ENCODE results near the gene PLAAT2.
"Not testable (repeated sequence)": the region's sequence is repeated elsewhere in the genome, so short reads cannot be mapped to it uniquely, and the experiment has no call there.

PLAAT2 gene

DNA sequence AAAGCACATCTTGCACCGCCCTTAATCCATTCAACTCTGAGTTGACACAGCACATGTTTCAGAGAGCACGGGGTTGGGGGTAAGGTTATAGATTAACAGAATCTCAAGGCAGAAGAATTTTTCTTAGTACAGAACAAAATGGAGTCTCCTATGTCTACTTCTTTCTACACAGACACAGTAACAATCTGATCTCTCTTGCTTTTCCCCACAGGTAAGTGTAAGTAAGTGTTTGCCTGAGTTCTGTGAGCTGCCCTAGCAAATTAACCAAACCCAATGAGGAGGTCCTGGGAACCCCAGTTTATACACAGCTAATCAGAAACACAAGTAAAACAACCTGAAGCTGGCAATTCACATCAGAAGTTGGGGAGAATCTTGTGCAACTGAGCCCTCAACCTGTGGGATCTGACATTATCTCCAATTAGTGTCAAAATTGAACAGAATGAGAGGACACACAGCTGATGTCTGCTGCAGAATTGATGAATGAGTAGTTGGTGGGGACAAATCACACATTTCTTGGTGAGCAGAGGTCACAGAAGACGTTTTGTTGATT, 34.4 kb downstream of the PLAAT2 start:
- not testable (repeated sequence) for H3K4me1 ChIP-seq (ENCODE audit: insufficient read depth, low read length); H3K36me3 ChIP-seq (ENCODE audit: insufficient read depth, low read length); H3K4me3 ChIP-seq (ENCODE audit: low read depth in 1 of 2, low read length in 2 of 2); H3K9me3 ChIP-seq (ENCODE audit: low read length); H3K9ac ChIP-seq (ENCODE audit: low read length); H3K27ac ChIP-seq (ENCODE audit: low read depth, low read length); H3K27me3 ChIP-seq (ENCODE audit: control insufficient read depth in 1 of 2, insufficient read depth in 2 of 2, low read length in 2 of 2)

GRCh38 chr11:63528156-63528555, 35.0 kb downstream of the PLAAT2 start:
- not testable (repeated sequence) for H3K27me3 ChIP-seq (ENCODE audit: control insufficient read depth in 1 of 2, insufficient read depth in 2 of 2, low read length in 2 of 2); H3K4me1 ChIP-seq (ENCODE audit: insufficient read depth, low read length); H3K9ac ChIP-seq (ENCODE audit: low read length); H3K4me3 ChIP-seq (ENCODE audit: low read depth in 1 of 2, low read length in 2 of 2); H3K27ac ChIP-seq (ENCODE audit: low read depth, low read length); H3K9me3 ChIP-seq (ENCODE audit: low read length); H3K36me3 ChIP-seq (ENCODE audit: insufficient read depth, low read length)

DNA sequence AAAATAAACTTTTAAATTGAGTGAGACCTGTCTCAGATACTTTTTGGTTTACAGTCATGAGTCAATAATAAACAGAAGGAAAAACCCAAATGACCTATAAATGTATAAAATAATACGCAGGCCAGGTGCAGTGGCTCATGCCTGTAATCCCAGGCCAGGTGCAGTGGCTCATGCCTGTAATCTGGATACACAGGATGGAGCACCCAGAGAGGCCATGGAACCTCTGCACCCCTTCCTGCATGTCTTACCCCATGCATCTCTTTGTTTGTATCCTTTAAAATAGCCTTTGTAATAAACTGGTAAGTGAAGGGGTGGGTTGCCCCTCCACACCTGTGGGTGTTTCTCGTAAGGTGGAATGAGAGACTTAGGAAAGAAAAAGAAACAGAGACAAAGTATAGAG, 35.5 kb downstream of the PLAAT2 start:
- Histone ChIP-seq H3K36me3 (ENCODE audit: insufficient read depth, low read length) (no peaks in the 10 kb centered on the region), H3K9me3 (ENCODE audit: low read length) (no peaks in the 10 kb centered on the region), H3K27me3 (ENCODE audit: control insufficient read depth in 1 of 2, insufficient read depth in 2 of 2, low read length in 2 of 2) (no peaks in the 10 kb centered on the region), H3K4me1 (ENCODE audit: insufficient read depth, low read length) (no peaks in the 10 kb centered on the region), H3K27ac (ENCODE audit: low read depth, low read length) (no peak overlapping the region), H3K9ac (ENCODE audit: low read length) (no peak overlapping the region), H3K4me3 (ENCODE audit: low read depth in 1 of 2, low read length in 2 of 2) (no peak overlapping the region)

GRCh38 chr11:63523151-63523550, 40.0 kb downstream of the PLAAT2 start:
- no peaks in the 10 kb centered on the region for H3K4me1 ChIP-seq (ENCODE audit: insufficient read depth, low read length)
- no peaks in the 10 kb centered on the region for H3K36me3 ChIP-seq (ENCODE audit: insufficient read depth, low read length)
- no peak overlapping the region for H3K9ac ChIP-seq (ENCODE audit: low read length)
- H3K9me3 ChIP-seq (ENCODE audit: low read length): no peaks in the 10 kb centered on the region
- H3K27me3 ChIP-seq (ENCODE audit: control insufficient read depth in 1 of 2, insufficient read depth in 2 of 2, low read length in 2 of 2): no peaks in the 10 kb centered on the region
- H3K4me3 ChIP-seq (ENCODE audit: low read depth in 1 of 2, low read length in 2 of 2): no peak overlapping the region
- no peak overlapping the region for H3K27ac ChIP-seq (ENCODE audit: low read depth, low read length)

DNA sequence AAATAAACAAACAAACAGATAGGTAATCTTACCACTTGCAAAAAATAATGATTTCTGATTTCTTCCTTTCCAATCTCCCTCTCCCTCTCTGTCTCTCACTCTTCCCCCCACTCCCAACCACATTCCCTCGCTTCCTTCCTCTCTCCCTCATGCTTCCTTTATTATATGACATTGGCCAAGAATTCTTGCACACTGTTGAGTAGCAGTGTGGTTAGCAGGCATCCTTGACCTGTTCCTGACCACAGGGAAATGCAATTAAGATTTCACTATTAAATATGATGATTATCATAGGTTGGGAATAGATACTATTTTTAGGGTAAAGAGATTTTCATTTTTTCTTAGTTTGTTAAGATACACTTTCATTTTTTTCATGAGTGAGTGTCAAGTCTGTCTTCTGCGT, 41.3 kb downstream of the PLAAT2 start:
- Histone ChIP-seq H3K27me3 (ENCODE audit: control insufficient read depth in 1 of 2, insufficient read depth in 2 of 2, low read length in 2 of 2) (no peaks in the 10 kb centered on the region), H3K9ac (ENCODE audit: low read length) (no peak overlapping the region), H3K27ac (ENCODE audit: low read depth, low read length) (no peak overlapping the region), H3K36me3 (ENCODE audit: insufficient read depth, low read length) (no peaks in the 10 kb centered on the region), H3K4me1 (ENCODE audit: insufficient read depth, low read length) (no peaks in the 10 kb centered on the region), H3K4me3 (ENCODE audit: low read depth in 1 of 2, low read length in 2 of 2) (no peak overlapping the region), H3K9me3 (ENCODE audit: low read length) (no peaks in the 10 kb centered on the region)

GRCh38 chr11:63520606-63521170, 42.5 kb downstream of the PLAAT2 start:
- Histone ChIP-seq H3K27me3 (ENCODE audit: control insufficient read depth in 1 of 2, insufficient read depth in 2 of 2, low read length in 2 of 2) (no peaks in the 10 kb centered on the region), H3K4me1 (ENCODE audit: insufficient read depth, low read length) (no peaks in the 10 kb centered on the region), H3K27ac (ENCODE audit: low read depth, low read length) (no peak overlapping the region), H3K36me3 (ENCODE audit: insufficient read depth, low read length) (no peaks in the 10 kb centered on the region), H3K4me3 (ENCODE audit: low read depth in 1 of 2, low read length in 2 of 2) (no peak overlapping the region), H3K9me3 (ENCODE audit: low read length) (no peaks in the 10 kb centered on the region), H3K9ac (ENCODE audit: low read length) (no peak overlapping the region)

GRCh38 chr11:63518548-63518947, 44.6 kb downstream of the PLAAT2 start:
- H3K9ac ChIP-seq (ENCODE audit: low read length): no peak overlapping the region
- no peaks in the 10 kb centered on the region for H3K36me3 ChIP-seq (ENCODE audit: insufficient read depth, low read length)
- no peak overlapping the region for H3K27ac ChIP-seq (ENCODE audit: low read depth, low read length)
- no peaks in the 10 kb centered on the region for H3K4me1 ChIP-seq (ENCODE audit: insufficient read depth, low read length)
- no peak overlapping the region for H3K4me3 ChIP-seq (ENCODE audit: low read depth in 1 of 2, low read length in 2 of 2)
- H3K27me3 ChIP-seq (ENCODE audit: control insufficient read depth in 1 of 2, insufficient read depth in 2 of 2, low read length in 2 of 2): no peaks in the 10 kb centered on the region
- H3K9me3 ChIP-seq (ENCODE audit: low read length): no peaks in the 10 kb centered on the region

- no peak overlapping the region for H3K27ac ChIP-seq (ENCODE audit: low read depth, low read length)
- no peaks in the 10 kb centered on the region for H3K4me1 ChIP-seq (ENCODE audit: insufficient read depth, low read length)
- H3K27me3 ChIP-seq (ENCODE audit: control insufficient read depth in 1 of 2, insufficient read depth in 2 of 2, low read length in 2 of 2): no peaks in the 10 kb centered on the region
- no peak overlapping the region for H3K4me3 ChIP-seq (ENCODE audit: low read depth in 1 of 2, low read length in 2 of 2)
- no peak overlapping the region for H3K9ac ChIP-seq (ENCODE audit: low read length)
- H3K36me3 ChIP-seq (ENCODE audit: insufficient read depth, low read length): no peaks in the 10 kb centered on the region
- no peaks in the 10 kb centered on the region for H3K9me3 ChIP-seq (ENCODE audit: low read length)
These were observed 46.0 kb downstream of the PLAAT2 start for GRCh38 chr11:63517156-63517555.

DNA sequence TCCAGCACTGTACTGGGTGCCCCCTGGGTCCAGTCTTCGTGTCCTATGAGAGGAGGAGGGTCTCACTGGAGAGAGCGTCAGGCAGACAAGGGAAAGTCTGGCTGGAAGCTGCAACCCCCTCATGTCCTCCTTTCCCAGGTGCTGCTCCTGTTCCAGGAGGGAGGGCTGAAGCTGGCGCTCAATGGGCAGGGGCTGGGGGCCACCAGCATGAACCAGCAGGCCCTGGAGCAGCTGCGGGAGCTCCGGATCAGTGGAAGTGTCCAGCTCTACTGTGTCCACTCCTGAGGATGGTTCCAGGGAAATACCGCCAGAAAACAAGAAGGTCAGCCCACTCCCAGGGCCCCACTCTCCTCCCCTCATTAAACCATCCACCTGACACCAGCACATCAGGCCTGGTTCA, 47.1 kb downstream of the PLAAT2 start:
- Histone ChIP-seq H3K27ac (ENCODE audit: low read depth, low read length) (no peak overlapping the region), H3K27me3 (ENCODE audit: control insufficient read depth in 1 of 2, insufficient read depth in 2 of 2, low read length in 2 of 2) (no peaks in the 10 kb centered on the region), H3K4me1 (ENCODE audit: insufficient read depth, low read length) (no peaks in the 10 kb centered on the region), H3K9ac (ENCODE audit: low read length) (no peak overlapping the region), H3K36me3 (ENCODE audit: insufficient read depth, low read length) (no peaks in the 10 kb centered on the region), H3K4me3 (ENCODE audit: low read depth in 1 of 2, low read length in 2 of 2) (no peak overlapping the region), H3K9me3 (ENCODE audit: low read length) (no peaks in the 10 kb centered on the region)

DNA sequence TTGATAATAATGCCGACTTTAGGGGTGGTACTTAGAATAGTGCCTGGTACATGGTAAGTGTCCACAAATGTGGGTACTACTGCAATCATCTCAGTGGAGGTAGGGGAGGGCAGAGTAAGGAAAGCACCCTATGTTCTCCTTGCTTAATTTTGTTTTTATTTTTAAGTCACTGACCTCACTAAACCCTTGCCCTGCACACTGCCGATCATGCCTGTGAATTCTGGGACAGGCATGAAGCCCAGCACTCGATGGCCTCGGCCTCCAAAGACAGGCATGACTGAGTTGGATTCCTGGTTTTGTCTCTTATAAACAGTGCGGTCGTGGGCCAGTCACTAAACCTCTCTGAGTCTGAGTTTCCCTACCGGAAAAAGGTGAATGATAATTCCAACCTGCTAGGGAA, 50.4 kb downstream of the PLAAT2 start:
- Histone ChIP-seq H3K9me3 (ENCODE audit: low read length) (no peaks in the 10 kb centered on the region), H3K27me3 (ENCODE audit: control insufficient read depth in 1 of 2, insufficient read depth in 2 of 2, low read length in 2 of 2) (no peaks in the 10 kb centered on the region), H3K4me3 (ENCODE audit: low read depth in 1 of 2, low read length in 2 of 2) (no peak overlapping the region), H3K36me3 (ENCODE audit: insufficient read depth, low read length) (no peaks in the 10 kb centered on the region), H3K4me1 (ENCODE audit: insufficient read depth, low read length) (no peaks in the 10 kb centered on the region), H3K9ac (ENCODE audit: low read length) (no peak overlapping the region), H3K27ac (ENCODE audit: low read depth, low read length) (no peak overlapping the region)

DNA sequence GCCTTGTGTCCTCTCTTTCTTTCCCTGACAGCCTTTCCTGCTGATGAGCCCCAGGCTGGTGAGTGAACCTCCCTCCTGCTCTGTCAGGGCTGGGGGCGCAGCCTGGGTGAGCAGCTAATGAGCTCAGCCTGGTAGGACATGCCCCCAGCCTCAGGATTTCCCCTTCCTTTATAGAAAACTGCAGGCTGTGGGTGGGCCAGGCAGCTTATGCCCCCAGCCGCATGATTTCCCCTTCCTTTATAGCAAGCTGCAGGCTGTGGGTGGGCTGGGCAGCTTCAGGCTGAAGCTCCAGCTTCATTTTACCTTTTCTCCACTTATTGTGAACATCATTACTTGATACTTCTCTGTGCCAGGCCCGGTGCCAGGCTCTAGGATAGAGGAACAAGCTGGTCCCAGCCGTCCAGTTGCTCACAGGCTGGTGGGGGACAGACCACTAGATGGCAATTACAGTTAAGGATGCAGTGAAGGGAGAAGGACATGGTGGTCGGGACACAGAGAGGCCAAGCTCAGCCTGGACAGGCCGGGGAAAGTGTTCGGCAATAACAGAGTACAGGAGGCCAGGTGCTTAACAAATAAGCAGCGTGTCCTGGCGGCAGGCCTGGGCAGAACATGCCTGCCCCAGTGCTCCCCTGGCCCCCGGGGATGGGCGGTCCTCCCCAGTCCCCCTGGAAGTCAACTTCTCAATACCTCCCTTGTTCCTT, 52.0 kb downstream of the PLAAT2 start:
- Histone ChIP-seq H3K9ac (ENCODE audit: low read length) (no peak overlapping the region), H3K27me3 (ENCODE audit: control insufficient read depth in 1 of 2, insufficient read depth in 2 of 2, low read length in 2 of 2) (no peaks in the 10 kb centered on the region), H3K9me3 (ENCODE audit: low read length) (no peaks in the 10 kb centered on the region), H3K4me3 (ENCODE audit: low read depth in 1 of 2, low read length in 2 of 2) (no peak overlapping the region), H3K27ac (ENCODE audit: low read depth, low read length) (no peak overlapping the region), H3K36me3 (ENCODE audit: insufficient read depth, low read length) (no peaks in the 10 kb centered on the region), H3K4me1 (ENCODE audit: insufficient read depth, low read length) (no peaks in the 10 kb centered on the region)
